ENCODE data around the gene GMPR. TPM values are rescaled to one million over a fixed set of nuclear protein-coding genes. Genes with fewer than 3 reads are reported as not detected.

GMPR gene
- total RNA-seq, 1 experiment from 2014 or later, result 24.0 TPM

GRCh38 chr6:16305246-16305725, 66.9 kb downstream of the GMPR start:
- Histone ChIP-seq H3K27ac (ENCODE audit: low read depth, low read length) (no peak overlapping the region), H3K79me2 (ENCODE audit: insufficient read depth, low read length) (no peaks in the 10 kb centered on the region), H3K4me3 (replicated peaks in 1 of 2; ENCODE audit: low read depth in 1 of 2, low read length in 2 of 2) (no peak overlapping the region), H2AFZ (ENCODE audit: low read depth, low read length, poor library complexity, severe bottlenecking) (no peak overlapping the region), H3K36me3 (ENCODE audit: control insufficient read depth in 1 of 2, insufficient read depth in 2 of 2, low read length in 2 of 2) (no peaks in the 10 kb centered on the region), H3K27me3 (ENCODE audit: insufficient read depth, low read length) (no peaks in the 10 kb centered on the region), H3K9ac (ENCODE audit: low read length) (no peak overlapping the region), H4K20me1 (ENCODE audit: insufficient read depth) (no peaks in the 10 kb centered on the region), H3K4me1 (ENCODE audit: control insufficient read depth in 1 of 2, insufficient read depth in 2 of 2, low read length in 2 of 2) (no peaks in the 10 kb centered on the region), H3K4me2 (ENCODE audit: low read length) (no peak overlapping the region), H3K9me2 (ENCODE audit: insufficient read depth) (no peaks in the 10 kb centered on the region), H3K9me3 (ENCODE audit: control insufficient read depth in 1 of 2, insufficient read depth in 1 of 2, low read depth in 1 of 2, low read length in 2 of 2) (no peaks in the 10 kb centered on the region)
- CTCF ChIA-PET, result no interaction called here
- intact Hi-C loops (cut with micrococcal nuclease), result no loop called here
- RAD21 ChIA-PET (ENCODE audit: low non-redundant PET in 1 of 2, low total read pairs in 2 of 2, uncharacterized antibody in 2 of 2, unreplicated experiment in 2 of 2), result interaction anchor here in 1 of 2 experiments (0.5 kb wide), 1 partner anchor 456 kb away, joined by 5 read pairs; no protein-coding TSS in a partner anchor
- TF ChIP-seq EGR1 (IDR thresholded peaks at IDR 0.05; ENCODE audit: low read depth), result no peak
- TF ChIP-seq REST (IDR thresholded peaks at IDR 0.05; ENCODE audit: low read depth), result no peak
- TF ChIP-seq FOSL1 (IDR thresholded peaks at IDR 0.05; ENCODE audit: low read depth), result no peak
- no peak for TF ChIP-seq CEBPB (IDR thresholded peaks at IDR 0.05; ENCODE audit: low read depth)
- no peak for TF ChIP-seq JUND (IDR thresholded peaks at IDR 0.05)
- TF ChIP-seq SRF (IDR thresholded peaks at IDR 0.05; ENCODE audit: low read depth), result no peak
- TF ChIP-seq SP1 (IDR thresholded peaks at IDR 0.05; ENCODE audit: low read depth), result no peak
- TF ChIP-seq POLR2A (IDR thresholded peaks at IDR 0.05; ENCODE audit: borderline replicate concordance, extremely low read depth, insufficient read depth, insufficient read length), result no peak
- no peak for TF ChIP-seq CTCF (IDR thresholded peaks at IDR 0.05 in 2 of 3, conservative IDR thresholded peaks at IDR 0.05 in 1 of 3; ENCODE audit: borderline replicate concordance in 1 of 3, insufficient read depth in 1 of 3, low read depth in 2 of 3, low read length in 2 of 3)
- TF ChIP-seq EZH2phosphoT487 (IDR thresholded peaks at IDR 0.05; ENCODE audit: borderline replicate concordance), result no peak
- no peak for TF ChIP-seq ATF3 (IDR thresholded peaks at IDR 0.05)
- no peak for TF ChIP-seq MAX (IDR thresholded peaks at IDR 0.05)
- POLR2A ChIA-PET, result no interaction called here
- DNase-seq (ENCODE audit: low read depth, low spot score) (no peak), ATAC-seq (no peak)
- BruUV-seq (replicated peaks), result no TSS peak
